CD14-positive monocyte (primary cell): ENCODE measurements around the gene CCDC38. TPM values are rescaled to one million over a fixed set of nuclear protein-coding genes. Genes with fewer than 3 reads are reported as not detected.

Source experiments
- DNase-seq, 3 donors: peaks; one replicate each; pipeline ENCODE4 v3.0.0-alpha.2; 2011 to 2022
- H2AFZ ChIP-seq: 2 replicates; pipeline ENCODE4 v1.6.0; 2012; ENCODE audit warnings: mild to moderate bottlenecking, low read depth, low read length, inconsistent platforms; ENCODE audit not compliant: insufficient read depth, poor library complexity, severe bottlenecking
- H3K27ac ChIP-seq, 2 donors: 1 replicate in 1 of 2; 2 replicates in 1 of 2; pipeline ENCODE4 v1.5.1; 2012 to 2013; ENCODE audit warnings: low read length in 2 of 2, control low read depth in 1 of 2, inconsistent platforms in 1 of 2, low read depth in 1 of 2, mild to moderate bottlenecking in 1 of 2
- H3K27me3 ChIP-seq, 2 donors: one replicate each; pipeline versions ENCODE4 v1.6.0 to v1.6.1; 2011 to 2013; ENCODE audit warnings: low read length in 2 of 2; ENCODE audit not compliant: control insufficient read depth in 2 of 2, insufficient read depth in 2 of 2
- H3K36me3 ChIP-seq, 2 donors: replicated peaks in 1 of 2; 1 replicate in 1 of 2; 2 replicates in 1 of 2; pipeline versions ENCODE4 v1.5.1 to v1.6.1; 2012 to 2013; ENCODE audit warnings: low read length in 2 of 2, control low read depth in 1 of 2, inconsistent platforms in 1 of 2, mild to moderate bottlenecking in 1 of 2; ENCODE audit not compliant: insufficient read depth in 2 of 2, control insufficient read depth in 1 of 2
- H3K4me1 ChIP-seq, 2 donors: 1 replicate in 1 of 2; 2 replicates in 1 of 2; pipeline versions ENCODE4 v1.5.1 to v1.6.1; 2012 to 2013; ENCODE audit warnings: low read length in 2 of 2, control low read depth in 1 of 2, inconsistent platforms in 1 of 2, mild to moderate bottlenecking in 1 of 2, moderate library complexity in 1 of 2; ENCODE audit not compliant: insufficient read depth in 2 of 2, control insufficient read depth in 1 of 2
- H3K4me2 ChIP-seq: replicated peaks from 2 replicates; pipeline ENCODE3; 2012; ENCODE audit warnings: low read length, moderate library complexity, mild to moderate bottlenecking; ENCODE audit not compliant: poor library complexity, severe bottlenecking; ENCODE audit errors: extremely low read depth
- H3K4me3 ChIP-seq, 3 experiments: fragments of 200-600 bp in 1 of 3; sonication (generic) in 1 of 3; replicated peaks in 1 of 3; 1 replicate in 2 of 3; 2 replicates in 1 of 3; pipeline ENCODE4 v1.5.1; 2011 to 2013; ENCODE audit warnings: low read length in 3 of 3, mild to moderate bottlenecking in 3 of 3, control low read depth in 2 of 3, low read depth in 2 of 3, inconsistent platforms in 1 of 3, moderate library complexity in 1 of 3
- H3K79me2 ChIP-seq: 2 replicates; pipeline ENCODE4 v1.6.0; 2012; ENCODE audit warnings: mild to moderate bottlenecking, control low read depth, inconsistent platforms, low read length, moderate library complexity; ENCODE audit not compliant: insufficient read depth
- H3K9ac ChIP-seq: 2 replicates; pipeline ENCODE4 v1.6.0; 2017; ENCODE audit warnings: low read length, mild to moderate bottlenecking; ENCODE audit not compliant: insufficient read depth, poor library complexity, severe bottlenecking
- H3K9me3 ChIP-seq, 2 donors: replicated peaks in 1 of 2; 1 replicate in 1 of 2; 2 replicates in 1 of 2; pipeline versions ENCODE4 v1.5.1 to v1.6.1; 2012 to 2013; ENCODE audit warnings: low read length in 2 of 2, control low read depth in 1 of 2; ENCODE audit not compliant: control insufficient read depth in 1 of 2, insufficient read depth in 1 of 2
- H4K20me1 ChIP-seq: 2 replicates; pipeline ENCODE4 v1.6.0; 2012; ENCODE audit warnings: mild to moderate bottlenecking, low read length, control low read depth, moderate library complexity; ENCODE audit not compliant: insufficient read depth
- H3K27ac Mint-ChIP-seq, 7 donors: one replicate each; pipeline ENCODE4 v1.8.0; 2020; ENCODE audit warnings: mild to moderate bottlenecking in 7 of 7, mixed read lengths in 7 of 7, moderate library complexity in 6 of 7, inconsistent platforms in 2 of 7
- H3K27me3 Mint-ChIP-seq, 3 donors: one replicate each; pipeline ENCODE4 v1.8.0; 2021 to 2022; ENCODE audit warnings: low read depth in 3 of 3, mild to moderate bottlenecking in 3 of 3, mixed read lengths in 3 of 3, moderate library complexity in 3 of 3, inconsistent platforms in 1 of 3
- H3K36me3 Mint-ChIP-seq, 2 donors: one replicate each; pipeline ENCODE4 v1.8.0; 2020; ENCODE audit warnings: mixed read lengths in 2 of 2, inconsistent platforms in 1 of 2, mild to moderate bottlenecking in 1 of 2
- H3K4me1 Mint-ChIP-seq: one replicate; pipeline ENCODE4 v1.8.0; 2020; ENCODE audit warnings: mild to moderate bottlenecking, mixed read lengths
- H3K4me3 Mint-ChIP-seq, 2 donors: one replicate each; pipeline ENCODE4 v1.8.0; 2020; ENCODE audit warnings: mild to moderate bottlenecking in 2 of 2, mixed read lengths in 2 of 2, moderate library complexity in 1 of 2
- H3K9me3 Mint-ChIP-seq, 7 donors: one replicate each; pipeline ENCODE4 v1.8.0; 2020 to 2022; ENCODE audit warnings: mixed read lengths in 7 of 7, mild to moderate bottlenecking in 6 of 7, moderate library complexity in 6 of 7, inconsistent platforms in 2 of 7
- CTCF ChIP-seq: fragments of 200-600 bp; IDR thresholded peaks from one replicate; pipeline ENCODE4 v1.8.0; 2022; ENCODE audit warnings: antibody characterized with exemption, mild to moderate bottlenecking
- WGBS: methylation state at CpG from one replicate; pipeline ENCODE4 v1.1.5; 2013; ENCODE audit warnings: missing lambda C conversion rate; ENCODE audit not compliant: insufficient coverage; 5-methylcytosine and 5-hydroxymethylcytosine counted together
- intact Hi-C, 2 donors: fragments of 100-400 bp; cut with micrococcal nuclease; formaldehyde crosslinking; loops; one replicate each; pipeline versions ENCODE4 v1.15.0 to v1.15.1; 2023
- polyA plus RNA-seq, 3 donors: library from polyadenylated mRNA; depleted of rRNA in 1 of 3; unstranded in 2 of 3; stranded (reverse) in 1 of 3; fragments of 300-500 nt in 2 of 3; fragments of >200 nt in 1 of 3; fragmentation: Illumina TruSeq in 2 of 3; gene quantifications; 1 replicate in 2 of 3; 2 replicates in 1 of 3; pipeline ENCODE4 v1.2.3, GENCODE V29; 2012 to 2021

Gene CCDC38
- polyA plus RNA-seq, 3 donors = not detected

- WGBS = under 1% methylated on average over 37 of the region's 54 CpGs
- DNase-seq = peak; percentile 94 to 96 (median 96)
- Histone ChIP-seq H4K20me1 (no peaks in the 10 kb centered on the region), H3K4me3 (peak within 1 kb of the TSS; percentile 68 to 88 (median 73)), H3K4me1 (peaks cover 23 to 28% of the 10 kb centered on the region in 2 donors), H3K36me3 (peaks cover 22 to 29% of the 10 kb centered on the region in 2 donors), H2AFZ (peak within 1 kb of the TSS; percentile 81), H3K9me3 (no peaks in the 10 kb centered on the region), H3K79me2 (peaks cover 47% of the 10 kb centered on the region), H3K9ac (peak within 1 kb of the TSS; percentile 84), H3K4me2 (peak within 1 kb of the TSS; percentile 89), H3K27ac (peak within 1 kb of the TSS; percentile 81 to 88), H3K27me3 (peaks cover 23 to 39% of the 10 kb centered on the region in 2 donors)
- Mint-ChIP-seq H3K9me3 (peaks cover 0 to 2% (median 0%) of the 10 kb centered on the region in 7 donors), H3K4me1 (no peaks in the 10 kb centered on the region), H3K27me3 (peaks cover 19 to 25% (median 23%) of the 10 kb centered on the region in 3 donors), H3K4me3 (no peak within 1 kb of the TSS), H3K27ac (peak within 1 kb of the TSS in 1 of 7 donors; percentile 11), H3K36me3 (peaks cover 25 to 27% of the 10 kb centered on the region in 2 donors)
- intact Hi-C loops = loop anchor here in 1 of 2 donors (5.0 kb wide), 1 partner anchor 139 kb away; the partner anchor contains the start of gene HAL
- no peak for TF ChIP-seq CTCF
Observed at GRCh38 chr12:95858451-95859343, 83.7 kb downstream of the CCDC38 start, which contains the start of gene SNRPF. Gene SNRPF (plus strand): TSS chr12:95858952. CDS start chr12:95859074, 122 bp downstream.

DNA sequence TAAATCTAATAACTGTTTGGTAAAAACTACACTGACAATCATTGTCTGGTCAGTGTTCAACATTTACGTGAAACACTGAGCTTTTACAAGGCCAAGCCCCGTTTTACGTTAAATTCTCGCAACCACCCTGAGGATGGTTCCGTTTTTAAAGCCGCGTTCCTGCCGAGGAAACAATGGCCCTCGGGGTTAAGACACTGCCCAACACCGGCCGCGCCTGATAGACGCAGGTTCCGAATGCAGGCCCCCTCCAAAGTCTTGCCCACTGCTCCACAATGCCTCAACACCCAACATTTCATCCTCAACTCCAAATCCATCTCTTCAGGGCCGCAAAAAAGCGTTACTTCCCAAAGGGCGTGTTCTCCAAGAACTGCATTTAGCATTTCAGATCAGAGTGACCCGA, 84.6 kb downstream of the CCDC38 start:
- intact Hi-C loops = loop anchor here in 1 of 2 donors (5.0 kb wide), 1 partner anchor 140 kb away; the partner anchor contains the start of gene HAL
- H3K4me3 ChIP-seq = peak overlapping the region; percentile 12 to 88 (median 68)
- peak; percentile 9 to 25 (median 15) for DNase-seq
- 27% methylated on average over 18 of the region's 18 CpGs for WGBS
- H3K9ac ChIP-seq = no peak overlapping the region
- Mint-ChIP-seq H3K9me3 (no peaks in the 10 kb centered on the region), H3K27ac (peak overlapping the region in 1 of 7 donors; percentile 11), H3K4me1 (no peaks in the 10 kb centered on the region), H3K27me3 (peaks cover 22 to 31% (median 28%) of the 10 kb centered on the region in 3 donors), H3K36me3 (peaks cover 18 to 20% of the 10 kb centered on the region in 2 donors), H3K4me3 (no peak overlapping the region)
- H3K79me2 ChIP-seq = peaks cover 38% of the 10 kb centered on the region
- H3K27me3 ChIP-seq = peaks cover 24 to 43% of the 10 kb centered on the region in 2 donors
- H2AFZ ChIP-seq = peak overlapping the region; percentile 81
- H4K20me1 ChIP-seq = no peaks in the 10 kb centered on the region
- peaks cover 23 to 28% of the 10 kb centered on the region in 2 donors for H3K4me1 ChIP-seq
- TF ChIP-seq CTCF = no peak
- no peak overlapping the region for H3K27ac ChIP-seq
- peak overlapping the region; percentile 89 for H3K4me2 ChIP-seq
- no peaks in the 10 kb centered on the region for H3K9me3 ChIP-seq
- H3K36me3 ChIP-seq = peaks cover 15 to 20% of the 10 kb centered on the region in 2 donors
